ENCODE results near the gene GATC.

GATC gene

GRCh38 chr12:120470150-120470784 is 24.0 kb downstream of the GATC start:
- TF ChIP-seq CTCF (IDR thresholded peaks at IDR 0.05; ENCODE audit: insufficient read depth, low read depth, low read length, missing control alignments) = no peak
- DNase-seq (ENCODE audit: low read depth) = peak; percentile 38
- peak overlapping the region; percentile 57 for H3K4me3 ChIP-seq (ENCODE audit: low read length)

- no peak for DNase-seq (ENCODE audit: low read depth)
- TF ChIP-seq CTCF (IDR thresholded peaks at IDR 0.05; ENCODE audit: insufficient read depth, low read depth, low read length, missing control alignments) = no peak
- no peak overlapping the region for H3K4me3 ChIP-seq (ENCODE audit: low read length)
Observed at GRCh38 chr12:120472521-120472920, 26.3 kb downstream of the GATC start.

- no peak for DNase-seq (ENCODE audit: low read depth)
- no peak for TF ChIP-seq CTCF (IDR thresholded peaks at IDR 0.05; ENCODE audit: insufficient read depth, low read depth, low read length, missing control alignments)
- peak overlapping the region; percentile 11 for H3K4me3 ChIP-seq (ENCODE audit: low read length)
Observed at GRCh38 chr12:120473807-120474615, 27.8 kb downstream of the GATC start.

- no peak for TF ChIP-seq CTCF (IDR thresholded peaks at IDR 0.05; ENCODE audit: insufficient read depth, low read depth, low read length, missing control alignments)
- DNase-seq (ENCODE audit: low read depth) = peak; percentile 98
Observed at GRCh38 chr12:120474616-120474960, 28.3 kb downstream of the GATC start.

GRCh38 chr12:120475643-120476042 is 29.4 kb downstream of the GATC start:
- no peak for TF ChIP-seq CTCF (IDR thresholded peaks at IDR 0.05; ENCODE audit: insufficient read depth, low read depth, low read length, missing control alignments)
- no peak overlapping the region for H3K4me3 ChIP-seq (ENCODE audit: low read length)
- DNase-seq (ENCODE audit: low read depth) = no peak

More at GRCh38 chr12:120474616-120474960, 28.3 kb downstream of the GATC start:
- H3K4me3 ChIP-seq (ENCODE audit: low read length) = no peak overlapping the region

- no peak overlapping the region for H3K4me3 ChIP-seq (ENCODE audit: low read length)
- DNase-seq (ENCODE audit: low read depth) = peak; percentile 46
- TF ChIP-seq CTCF (IDR thresholded peaks at IDR 0.05; ENCODE audit: insufficient read depth, low read depth, low read length, missing control alignments) = no peak
Observed at GRCh38 chr12:120479458-120479857, 33.2 kb downstream of the GATC start.

Data from epithelial cell of esophagus (primary cell).